Osteocyte (in vitro differentiated cells): Measurements from ENCODE around the gene XBP1. TPM values are rescaled to one million over a fixed set of nuclear protein-coding genes. Genes with fewer than 3 reads are reported as not detected.
"Not testable (repeated sequence)": the region's sequence is repeated elsewhere in the genome, so short reads cannot be mapped to it uniquely, and the experiment has no call there.

ENCODE experiments used
- DNase-seq: peaks from one replicate; pipeline ENCODE4 v3.0.0; 2021; ENCODE audit warnings: mixed read lengths; ENCODE audit not compliant: unreplicated experiment; ENCODE audit errors: extremely low spot score
- H3K27ac Mint-ChIP-seq: one replicate; pipeline ENCODE4 v1.8.0; 2021; ENCODE audit warnings: mild to moderate bottlenecking, mixed read lengths; ENCODE audit not compliant: unreplicated experiment
- H3K27me3 Mint-ChIP-seq: one replicate; pipeline ENCODE4 v1.8.0; 2021; ENCODE audit warnings: mixed read lengths; ENCODE audit not compliant: unreplicated experiment
- H3K36me3 Mint-ChIP-seq: one replicate; pipeline ENCODE4 v1.8.0; 2021; ENCODE audit warnings: mixed read lengths; ENCODE audit not compliant: unreplicated experiment
- H3K4me1 Mint-ChIP-seq: one replicate; pipeline ENCODE4 v1.8.0; 2021; ENCODE audit warnings: mixed read lengths; ENCODE audit not compliant: unreplicated experiment
- H3K4me3 Mint-ChIP-seq: one replicate; pipeline ENCODE4 v1.8.0; 2021; ENCODE audit warnings: mild to moderate bottlenecking, moderate library complexity, mixed read lengths; ENCODE audit not compliant: unreplicated experiment
- H3K9me3 Mint-ChIP-seq: one replicate; pipeline ENCODE4 v1.8.0; 2021; ENCODE audit warnings: mixed read lengths; ENCODE audit not compliant: unreplicated experiment
- CTCF ChIP-seq: fragments of 200-600 bp; sonication (generic); IDR thresholded peaks from 2 replicates; pipeline ENCODE4 v1.5.0; 2021; ENCODE audit warnings: antibody characterized with exemption, mild to moderate bottlenecking, moderate library complexity
- long read RNA-seq: library from polyadenylated mRNA; unstranded; transcript quantifications from one replicate; pipeline ENCODE4 v2.0.0, GENCODE V29; 2021
- total RNA-seq: library from RNA; stranded (reverse); gene quantifications from 2 replicates; pipeline ENCODE4 v1.2.1, GENCODE V29; 2021

Gene XBP1
- 144 and 150 TPM in 2 replicates for total RNA-seq
- long read RNA-seq, transcript XBP1-201 (5 exons, 1,850 nt) = major isoform, 34 of 78 reads
- long read RNA-seq, transcript XBP1-204 (5 exons, 1,690 nt) = minor isoform, 17 of 78 reads
- long read RNA-seq, transcript XBP1-206 (2 exons, 2,173 nt) = minor isoform, 8 of 78 reads
- long read RNA-seq, partial matches to known transcripts = 16 of 78 reads
- long read RNA-seq, other reads (novel, unspliced or antisense) = 3 of 78 reads

GRCh38 chr22:28800308-28801041 is at the start of gene XBP1:
Gene XBP1, minus strand, starts transcription at chr22:28800569.
- H3K36me3 Mint-ChIP-seq = peaks cover 34% of the 10 kb centered on the region
- peak within 1 kb of the TSS; percentile 89 for H3K4me3 Mint-ChIP-seq
- peak within 1 kb of the TSS; percentile 99 for H3K27ac Mint-ChIP-seq
- peak; percentile 98 for DNase-seq
- H3K4me1 Mint-ChIP-seq = peaks cover 45% of the 10 kb centered on the region
- TF ChIP-seq CTCF = no peak
- H3K9me3 Mint-ChIP-seq = no peaks in the 10 kb centered on the region
- no peaks in the 10 kb centered on the region for H3K27me3 Mint-ChIP-seq

- Mint-ChIP-seq H3K36me3 (no peaks in the 10 kb centered on the region), H3K4me1 (no peaks in the 10 kb centered on the region), H3K27ac (no peak overlapping the region), H3K9me3 (peaks cover 4% of the 10 kb centered on the region), H3K27me3 (no peaks in the 10 kb centered on the region), H3K4me3 (no peak overlapping the region)
- DNase-seq = no peak
- TF ChIP-seq CTCF = no peak
These were observed 46.6 kb upstream of the XBP1 start for GRCh38 chr22:28846994-28847393.

GRCh38 chr22:28844277-28844676 is 43.9 kb upstream of the XBP1 start:
- not testable (repeated sequence) for DNase-seq, H3K27ac Mint-ChIP-seq

GRCh38 chr22:28843633-28844032 is 43.3 kb upstream of the XBP1 start:
- DNase-seq = no peak

More at GRCh38 chr22:28844277-28844676, 43.9 kb upstream of the XBP1 start:
- not testable (repeated sequence) for H3K4me1 Mint-ChIP-seq, H3K36me3 Mint-ChIP-seq, H3K9me3 Mint-ChIP-seq, H3K4me3 Mint-ChIP-seq, H3K27me3 Mint-ChIP-seq

GRCh38 chr22:28841111-28841510 is 40.7 kb upstream of the XBP1 start:
- Mint-ChIP-seq H3K27me3 (no peaks in the 10 kb centered on the region), H3K27ac (no peak overlapping the region), H3K4me3 (no peak overlapping the region), H3K4me1 (no peaks in the 10 kb centered on the region), H3K9me3 (no peaks in the 10 kb centered on the region), H3K36me3 (no peaks in the 10 kb centered on the region)
- TF ChIP-seq CTCF = no peak
- no peak for DNase-seq

More at GRCh38 chr22:28843633-28844032, 43.3 kb upstream of the XBP1 start:
- H3K4me1 Mint-ChIP-seq = no peaks in the 10 kb centered on the region
- H3K4me3 Mint-ChIP-seq = no peak overlapping the region
- TF ChIP-seq CTCF = no peak
- no peak overlapping the region for H3K27ac Mint-ChIP-seq
- H3K36me3 Mint-ChIP-seq = no peaks in the 10 kb centered on the region
- no peaks in the 10 kb centered on the region for H3K27me3 Mint-ChIP-seq
- H3K9me3 Mint-ChIP-seq = peaks cover 4% of the 10 kb centered on the region
